Skeletal muscle satellite cell (primary cell): Measurements from ENCODE around the gene ULK1. TPM values are rescaled to one million over a fixed set of nuclear protein-coding genes. Genes with fewer than 3 reads are reported as not detected.
A peak's percentile ranks its signal among the peaks of the same experiment; 100 is the strongest.

Source experiments
- H3K27me3 ChIP-seq: 2 replicates; pipeline ENCODE4 v1.7.0; 2013; ENCODE audit warnings: low read length; ENCODE audit not compliant: control insufficient read depth, insufficient read depth
- H3K36me3 ChIP-seq: 2 replicates; pipeline ENCODE4 v1.7.0; 2013; ENCODE audit warnings: mild to moderate bottlenecking, control low read depth, low read length; ENCODE audit not compliant: insufficient read depth
- H3K4me1 ChIP-seq: 2 replicates; pipeline ENCODE4 v1.7.0; 2013; ENCODE audit warnings: low read length; ENCODE audit not compliant: control insufficient read depth, insufficient read depth
- H3K4me2 ChIP-seq: 2 replicates; pipeline ENCODE4 v1.7.0; 2013; ENCODE audit warnings: mild to moderate bottlenecking, low read length
- H3K4me3 ChIP-seq: 2 replicates; pipeline ENCODE4 v1.7.0; 2013; ENCODE audit warnings: low read length
- H3K9ac ChIP-seq: 2 replicates; pipeline ENCODE4 v1.7.0; 2013; ENCODE audit warnings: mild to moderate bottlenecking, low read depth, low read length, moderate library complexity
- H3K9me3 ChIP-seq: replicated peaks from 2 replicates; pipeline ENCODE4 v1.7.0; 2013; ENCODE audit warnings: mild to moderate bottlenecking, control low read depth, low read length
- total RNA-seq: library from RNA; depleted of rRNA; stranded (reverse); fragments of >200 nt; gene quantifications from 2 replicates; pipeline ENCODE4 v1.2.3, GENCODE V29; 2012; rRNA removed

Gene ULK1
- 4.6 and 4.8 TPM in 2 replicates for total RNA-seq

DNA sequence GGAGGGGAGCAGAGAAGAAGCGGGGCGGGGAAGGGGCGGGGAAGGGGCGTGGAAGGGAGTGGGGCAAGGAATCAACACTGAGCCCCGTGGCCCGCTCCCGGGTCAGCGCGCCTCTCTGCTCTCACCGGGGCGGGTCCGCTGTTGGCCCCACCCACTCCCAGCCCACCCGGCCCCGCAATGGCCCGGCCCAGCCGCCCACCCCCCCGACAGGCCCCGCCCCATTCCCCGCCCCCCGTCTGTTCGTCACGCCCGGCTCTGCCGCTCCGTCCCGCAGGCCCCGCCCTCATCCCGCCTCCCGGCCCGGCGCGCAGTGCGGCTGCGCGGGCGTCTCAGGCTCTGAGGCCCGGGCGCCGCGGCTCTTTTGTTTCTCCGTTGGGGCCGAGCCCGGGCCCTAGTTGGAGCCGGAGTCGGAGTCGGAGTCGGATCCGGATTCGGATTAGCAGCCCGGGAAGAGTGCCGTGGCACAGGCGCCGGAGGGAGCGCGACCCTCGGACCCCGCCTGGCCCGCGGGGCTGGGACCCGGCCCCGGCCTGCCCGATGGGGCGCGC lies at the start of gene ULK1:
ULK1 (plus strand) TSS at position 310 of the 548 bp plus-strand sequence. CDS start 380 bp downstream, outside the sequence.
- H3K4me3 ChIP-seq: peak within 1 kb of the TSS; percentile 85
- H3K9me3 ChIP-seq: no peaks in the 10 kb centered on the region
- peaks cover 20% of the 10 kb centered on the region for H3K4me1 ChIP-seq
- no peaks in the 10 kb centered on the region for H3K36me3 ChIP-seq
- peaks cover 3% of the 10 kb centered on the region for H3K27me3 ChIP-seq
- H3K4me2 ChIP-seq: peak within 1 kb of the TSS; percentile 97
- peak within 1 kb of the TSS; percentile 86 for H3K9ac ChIP-seq

DNA sequence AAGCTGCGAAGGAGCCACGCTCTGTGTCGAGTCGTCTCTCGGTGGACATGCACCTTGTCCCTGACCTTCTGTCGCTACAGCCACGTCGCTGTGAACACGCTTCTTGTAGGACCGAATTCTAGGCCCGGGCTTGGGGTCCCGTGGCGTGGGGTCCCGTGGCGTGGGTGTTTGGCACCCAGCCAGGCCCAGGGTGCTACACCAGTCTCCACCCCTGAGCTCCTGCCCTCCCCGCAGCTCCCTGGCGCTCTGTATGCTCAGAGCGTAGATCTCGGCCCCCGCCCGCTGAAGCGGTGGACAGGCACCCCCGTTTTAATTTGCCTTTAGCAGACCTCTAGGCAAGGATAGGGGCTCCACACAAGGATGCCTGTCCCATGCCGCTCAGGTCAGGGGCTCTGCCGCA lies 49.8 kb upstream of the ULK1 start:
- Histone ChIP-seq H3K4me2 (no peak overlapping the region), H3K9ac (no peak overlapping the region), H3K36me3 (peaks cover 5% of the 10 kb centered on the region), H3K4me1 (no peaks in the 10 kb centered on the region), H3K27me3 (no peaks in the 10 kb centered on the region), H3K4me3 (no peak overlapping the region), H3K9me3 (no peaks in the 10 kb centered on the region)

DNA sequence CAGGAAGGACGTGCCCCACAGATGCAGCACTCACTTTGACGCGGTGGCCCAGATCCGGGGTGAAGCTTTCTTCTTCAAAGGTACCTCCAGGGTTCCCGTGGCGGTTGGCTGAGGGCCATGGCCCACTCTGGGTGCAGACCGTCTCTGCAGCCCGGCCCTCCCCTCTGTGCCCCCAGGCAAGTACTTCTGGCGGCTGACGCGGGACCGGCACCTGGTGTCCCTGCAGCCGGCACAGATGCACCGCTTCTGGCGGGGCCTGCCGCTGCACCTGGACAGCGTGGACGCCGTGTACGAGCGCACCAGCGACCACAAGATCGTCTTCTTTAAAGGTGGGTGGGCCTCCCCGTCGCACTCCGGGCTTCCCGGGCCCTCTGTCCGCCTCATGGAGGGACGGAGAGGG lies 49.3 kb upstream of the ULK1 start:
- H3K9me3 ChIP-seq: no peaks in the 10 kb centered on the region
- no peaks in the 10 kb centered on the region for H3K27me3 ChIP-seq
- H3K4me2 ChIP-seq: no peak overlapping the region
- no peak overlapping the region for H3K9ac ChIP-seq
- H3K4me1 ChIP-seq: no peaks in the 10 kb centered on the region
- peaks cover 5% of the 10 kb centered on the region for H3K36me3 ChIP-seq
- H3K4me3 ChIP-seq: no peak overlapping the region

DNA sequence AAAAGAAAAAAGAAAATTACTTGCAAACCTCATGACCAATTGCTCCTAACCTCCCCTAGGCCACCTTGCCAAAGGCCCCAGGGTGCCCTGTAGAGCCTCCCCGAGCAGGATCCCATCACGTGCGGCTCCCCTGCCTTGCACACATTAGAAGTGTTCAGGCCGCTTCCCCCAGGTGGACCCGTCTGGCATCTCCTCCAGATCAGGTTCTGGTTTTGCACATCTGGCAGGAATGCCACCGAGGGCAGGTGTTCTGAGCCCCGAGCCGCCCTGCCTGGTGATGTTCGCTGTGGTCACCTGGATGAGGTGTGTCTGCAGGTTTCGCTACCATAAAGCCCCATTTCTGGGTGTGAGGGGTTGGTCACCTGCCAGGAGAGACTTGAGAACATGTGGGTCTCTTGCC lies 47.0 kb upstream of the ULK1 start:
- H3K4me1 ChIP-seq: peaks cover 7% of the 10 kb centered on the region
- no peak overlapping the region for H3K9ac ChIP-seq
- no peaks in the 10 kb centered on the region for H3K9me3 ChIP-seq
- H3K4me3 ChIP-seq: no peak overlapping the region
- no peaks in the 10 kb centered on the region for H3K36me3 ChIP-seq
- no peak overlapping the region for H3K4me2 ChIP-seq
- H3K27me3 ChIP-seq: no peaks in the 10 kb centered on the region

DNA sequence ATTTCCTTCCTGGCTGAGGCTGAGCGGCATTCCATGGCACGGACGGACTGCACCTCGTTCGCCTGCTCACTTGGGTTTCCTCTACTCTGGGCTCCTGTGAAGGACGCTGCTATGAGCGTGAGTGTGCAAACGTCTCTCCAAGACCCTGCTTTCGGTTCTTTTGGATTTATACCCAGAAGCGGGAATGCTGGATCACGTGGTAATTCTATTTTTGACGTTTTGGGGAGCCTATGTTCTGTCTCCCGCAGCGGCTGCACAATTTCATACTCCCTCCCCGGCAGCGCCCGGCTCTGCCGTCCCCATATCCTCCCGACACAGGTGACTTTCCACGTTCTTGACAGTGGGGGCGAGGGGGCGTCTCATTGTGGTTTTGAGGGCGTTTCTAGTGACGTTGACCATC lies 45.7 kb upstream of the ULK1 start:
- Histone ChIP-seq H3K27me3 (no peaks in the 10 kb centered on the region), H3K4me2 (no peak overlapping the region), H3K9me3 (no peaks in the 10 kb centered on the region), H3K4me3 (no peak overlapping the region), H3K9ac (no peak overlapping the region), H3K4me1 (peaks cover 15% of the 10 kb centered on the region), H3K36me3 (no peaks in the 10 kb centered on the region)

DNA sequence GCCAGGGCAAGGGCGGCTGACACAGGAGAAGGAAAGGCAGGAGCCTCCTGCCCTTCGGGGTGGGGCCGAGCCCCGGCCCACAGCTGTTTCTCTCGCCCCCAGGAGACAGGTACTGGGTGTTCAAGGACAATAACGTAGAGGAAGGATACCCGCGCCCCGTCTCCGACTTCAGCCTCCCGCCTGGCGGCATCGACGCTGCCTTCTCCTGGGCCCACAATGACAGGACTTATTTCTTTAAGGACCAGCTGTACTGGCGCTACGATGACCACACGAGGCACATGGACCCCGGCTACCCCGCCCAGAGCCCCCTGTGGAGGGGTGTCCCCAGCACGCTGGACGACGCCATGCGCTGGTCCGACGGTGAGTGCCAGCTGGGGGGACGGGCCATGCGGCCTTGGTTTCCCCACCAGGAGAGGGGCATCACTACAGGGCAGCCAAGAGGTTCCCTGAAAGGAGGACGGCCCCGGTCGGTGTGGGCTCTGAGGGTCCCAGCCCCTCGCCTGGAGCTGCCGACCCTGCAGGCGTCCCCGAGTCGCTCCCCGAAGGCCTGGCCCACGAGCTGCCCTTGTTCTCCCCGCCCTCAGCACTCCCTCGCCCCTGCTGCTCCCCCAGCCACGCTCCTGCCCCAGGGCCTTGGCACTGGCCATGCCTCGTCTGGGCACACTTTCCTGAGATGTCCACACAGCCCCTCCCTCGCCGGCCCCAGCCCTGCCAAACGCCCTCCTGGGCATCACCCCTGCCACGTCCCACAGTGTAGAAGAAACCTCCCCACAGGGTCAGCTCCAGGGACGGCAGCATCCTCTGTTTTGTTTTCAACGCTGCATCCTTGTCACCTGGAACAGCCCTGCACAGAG lies 44.5 kb upstream of the ULK1 start:
- Histone ChIP-seq H3K9ac (no peak overlapping the region), H3K9me3 (no peaks in the 10 kb centered on the region), H3K27me3 (peaks cover 1% of the 10 kb centered on the region), H3K36me3 (no peaks in the 10 kb centered on the region), H3K4me2 (no peak overlapping the region), H3K4me3 (no peak overlapping the region), H3K4me1 (peaks cover 15% of the 10 kb centered on the region)

DNA sequence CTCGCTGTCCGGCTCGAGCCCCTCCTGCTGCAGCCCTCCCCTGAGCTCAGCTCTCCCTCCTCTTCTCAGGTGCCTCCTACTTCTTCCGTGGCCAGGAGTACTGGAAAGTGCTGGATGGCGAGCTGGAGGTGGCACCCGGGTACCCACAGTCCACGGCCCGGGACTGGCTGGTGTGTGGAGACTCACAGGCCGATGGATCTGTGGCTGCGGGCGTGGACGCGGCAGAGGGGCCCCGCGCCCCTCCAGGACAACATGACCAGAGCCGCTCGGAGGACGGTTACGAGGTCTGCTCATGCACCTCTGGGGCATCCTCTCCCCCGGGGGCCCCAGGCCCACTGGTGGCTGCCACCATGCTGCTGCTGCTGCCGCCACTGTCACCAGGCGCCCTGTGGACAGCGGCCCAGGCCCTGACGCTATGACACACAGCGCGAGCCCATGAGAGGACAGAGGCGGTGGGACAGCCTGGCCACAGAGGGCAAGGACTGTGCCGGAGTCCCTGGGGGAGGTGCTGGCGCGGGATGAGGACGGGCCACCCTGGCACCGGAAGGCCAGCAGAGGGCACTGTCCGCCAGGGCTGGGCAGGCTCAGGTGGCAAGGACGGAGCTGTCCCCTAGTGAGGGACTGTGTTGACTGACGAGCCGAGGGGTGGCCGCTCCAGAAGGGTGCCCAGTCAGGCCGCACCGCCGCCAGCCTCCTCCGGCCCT lies 43.4 kb upstream of the ULK1 start:
- H3K4me1 ChIP-seq: peaks cover 15% of the 10 kb centered on the region

DNA sequence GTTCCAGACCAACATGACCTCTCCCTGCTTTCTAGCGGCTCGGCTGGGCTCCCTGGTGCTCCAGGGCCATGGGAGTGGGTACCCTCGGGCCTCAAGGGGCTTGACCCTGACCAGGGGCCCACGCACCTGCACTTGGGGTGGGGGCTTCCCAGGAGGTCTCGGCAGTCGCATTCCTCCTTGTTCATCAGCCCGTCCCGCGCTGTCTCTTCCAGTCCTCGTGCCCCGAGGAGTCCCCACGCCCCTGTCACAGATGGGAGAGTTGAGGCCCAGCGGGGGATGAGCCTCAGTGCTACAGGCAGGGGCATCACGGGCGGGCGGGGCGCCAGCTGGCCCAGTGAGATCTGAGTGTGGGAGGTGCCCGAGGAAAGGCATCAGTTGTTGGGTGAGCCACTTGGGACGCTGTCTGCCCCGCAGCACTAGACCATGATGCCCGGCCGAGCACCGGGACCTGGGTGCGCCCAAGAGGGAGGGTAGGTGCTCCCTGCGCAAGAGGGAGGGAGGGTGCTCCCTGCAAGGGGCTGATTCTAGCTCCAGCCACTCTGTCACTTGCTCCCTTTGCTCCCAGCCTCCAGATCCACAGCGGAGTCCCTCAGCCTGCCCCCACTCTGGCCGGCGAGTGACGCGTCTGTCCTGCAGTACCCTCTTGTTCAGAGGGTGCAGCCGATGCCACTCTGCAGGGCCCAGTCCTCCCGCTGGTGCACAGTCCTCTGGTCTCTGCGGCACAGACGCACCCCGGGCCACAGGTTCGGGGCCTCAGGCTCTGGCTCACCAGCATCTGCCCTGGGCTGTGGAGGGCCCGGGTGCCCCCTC lies 42.5 kb upstream of the ULK1 start:
- Histone ChIP-seq H3K4me1 (peaks cover 15% of the 10 kb centered on the region), H3K9ac (no peak overlapping the region), H3K36me3 (no peaks in the 10 kb centered on the region), H3K4me2 (no peak overlapping the region), H3K4me3 (no peak overlapping the region), H3K27me3 (peaks cover 18% of the 10 kb centered on the region), H3K9me3 (no peaks in the 10 kb centered on the region)

More for the DNA sequence above, 43.4 kb upstream of the ULK1 start:
- Histone ChIP-seq H3K9ac (no peak overlapping the region), H3K36me3 (no peaks in the 10 kb centered on the region), H3K4me2 (no peak overlapping the region), H3K4me3 (no peak overlapping the region), H3K9me3 (no peaks in the 10 kb centered on the region), H3K27me3 (peaks cover 11% of the 10 kb centered on the region)

DNA sequence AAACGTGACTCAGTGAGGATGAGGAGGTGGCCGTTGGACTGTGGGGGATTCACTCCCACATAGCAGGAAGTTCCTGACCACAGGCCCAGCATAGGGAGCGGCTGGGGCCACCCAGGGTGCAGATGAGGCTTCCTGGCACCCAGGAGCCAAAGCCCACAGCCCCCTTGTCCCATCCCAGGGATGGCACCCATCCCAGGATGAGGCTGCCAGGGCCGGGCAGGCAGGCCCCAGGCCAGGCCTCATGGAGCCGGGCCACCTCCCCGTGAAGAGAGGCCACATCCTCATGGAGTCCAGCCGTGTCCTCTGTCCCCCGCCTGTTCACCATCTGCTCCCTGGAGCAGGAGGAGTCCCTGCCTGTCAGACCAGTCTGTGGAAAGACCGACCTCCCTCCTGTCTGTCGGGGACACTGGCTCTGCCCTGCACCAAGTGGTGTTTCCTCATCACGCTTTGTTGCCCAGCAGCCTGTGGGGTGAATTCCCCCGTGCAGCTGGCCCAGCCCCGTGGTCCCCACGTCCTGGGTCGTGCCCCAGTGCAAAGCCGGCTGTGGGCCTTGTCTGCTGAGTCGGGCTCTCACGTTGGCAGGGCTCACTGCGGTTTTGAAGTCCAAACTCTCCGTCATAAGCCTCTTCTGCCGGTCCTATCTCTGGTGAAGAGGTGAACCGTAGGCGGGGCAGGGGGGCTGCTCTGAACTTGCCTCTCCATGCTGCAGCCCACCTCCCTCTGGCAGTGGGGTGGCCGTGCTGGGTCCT lies 41.7 kb upstream of the ULK1 start:
- Histone ChIP-seq H3K36me3 (no peaks in the 10 kb centered on the region), H3K27me3 (peaks cover 18% of the 10 kb centered on the region), H3K4me1 (peaks cover 15% of the 10 kb centered on the region), H3K9ac (peak overlapping the region; percentile 48), H3K9me3 (no peaks in the 10 kb centered on the region), H3K4me2 (no peak overlapping the region), H3K4me3 (no peak overlapping the region)

DNA sequence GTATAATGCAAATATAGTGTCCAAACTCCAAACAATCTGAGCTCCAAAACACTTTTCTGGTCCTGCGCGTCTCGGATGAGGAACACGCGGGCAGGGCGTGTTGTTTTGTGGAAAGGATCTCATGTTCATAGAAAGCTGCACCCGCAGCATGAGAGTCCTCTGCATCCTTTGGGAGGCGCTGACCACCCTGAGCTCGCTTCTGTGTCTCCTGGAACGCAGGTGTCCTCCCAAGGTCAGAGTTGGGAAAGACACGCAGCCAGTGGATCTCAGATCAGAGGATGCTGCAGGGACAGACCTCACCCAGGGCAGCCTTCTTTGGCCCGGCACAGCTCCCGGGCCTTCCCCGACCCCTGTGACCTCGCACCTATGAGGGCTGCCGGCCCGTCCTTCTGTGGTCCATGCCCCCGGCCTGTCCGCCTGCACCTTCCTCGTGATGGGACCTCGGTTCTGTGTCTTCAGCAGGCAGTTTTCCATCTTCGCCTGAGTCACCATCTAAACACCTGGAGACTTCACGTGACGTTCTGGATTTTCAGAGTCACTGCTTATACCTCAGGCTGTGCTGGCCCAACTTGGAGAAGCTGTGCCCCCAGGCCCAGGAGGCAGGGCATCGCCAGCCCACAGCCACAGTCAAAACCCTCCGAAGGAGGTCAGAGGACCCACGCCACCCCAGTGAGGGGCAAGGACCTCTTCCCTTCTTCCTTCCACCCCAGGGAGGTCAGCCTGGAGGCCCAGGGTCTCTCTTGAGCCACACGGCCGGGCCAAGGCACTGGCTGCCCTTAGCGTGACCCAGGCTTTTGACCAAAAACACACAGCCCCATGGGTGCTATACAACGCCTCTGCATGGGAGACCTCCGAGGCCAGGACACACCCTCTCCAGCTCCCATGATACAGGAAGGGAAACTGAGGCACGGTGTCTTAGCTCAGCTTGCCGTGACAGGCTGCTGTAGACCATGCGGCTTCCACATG lies 40.3 kb upstream of the ULK1 start:
- no peak overlapping the region for H3K4me3 ChIP-seq
- H3K9me3 ChIP-seq: no peaks in the 10 kb centered on the region
- H3K9ac ChIP-seq: no peak overlapping the region
- H3K4me2 ChIP-seq: no peak overlapping the region
- no peaks in the 10 kb centered on the region for H3K36me3 ChIP-seq
- H3K27me3 ChIP-seq: peaks cover 18% of the 10 kb centered on the region
- H3K4me1 ChIP-seq: peaks cover 15% of the 10 kb centered on the region
